GM08714 (cell line): ENCODE data around the gene DFFA.
"Not testable (repeated sequence)": the region's sequence is repeated elsewhere in the genome, so short reads cannot be mapped to it uniquely, and the experiment has no call there.

Source experiments
- H3K4me3 ChIP-seq: fragments of 200-500 bp; sonication (Bioruptor generic); 2 replicates; pipeline ENCODE4 v1.5.1; 2014; ENCODE audit warnings: mild to moderate bottlenecking, low read length, inconsistent platforms
- ZNF274 ChIP-seq: IDR thresholded peaks from 2 replicates; pipeline ENCODE4 v1.6.1; 2012; ENCODE audit warnings: mild to moderate bottlenecking, low read depth, low read length

Gene DFFA

DNA sequence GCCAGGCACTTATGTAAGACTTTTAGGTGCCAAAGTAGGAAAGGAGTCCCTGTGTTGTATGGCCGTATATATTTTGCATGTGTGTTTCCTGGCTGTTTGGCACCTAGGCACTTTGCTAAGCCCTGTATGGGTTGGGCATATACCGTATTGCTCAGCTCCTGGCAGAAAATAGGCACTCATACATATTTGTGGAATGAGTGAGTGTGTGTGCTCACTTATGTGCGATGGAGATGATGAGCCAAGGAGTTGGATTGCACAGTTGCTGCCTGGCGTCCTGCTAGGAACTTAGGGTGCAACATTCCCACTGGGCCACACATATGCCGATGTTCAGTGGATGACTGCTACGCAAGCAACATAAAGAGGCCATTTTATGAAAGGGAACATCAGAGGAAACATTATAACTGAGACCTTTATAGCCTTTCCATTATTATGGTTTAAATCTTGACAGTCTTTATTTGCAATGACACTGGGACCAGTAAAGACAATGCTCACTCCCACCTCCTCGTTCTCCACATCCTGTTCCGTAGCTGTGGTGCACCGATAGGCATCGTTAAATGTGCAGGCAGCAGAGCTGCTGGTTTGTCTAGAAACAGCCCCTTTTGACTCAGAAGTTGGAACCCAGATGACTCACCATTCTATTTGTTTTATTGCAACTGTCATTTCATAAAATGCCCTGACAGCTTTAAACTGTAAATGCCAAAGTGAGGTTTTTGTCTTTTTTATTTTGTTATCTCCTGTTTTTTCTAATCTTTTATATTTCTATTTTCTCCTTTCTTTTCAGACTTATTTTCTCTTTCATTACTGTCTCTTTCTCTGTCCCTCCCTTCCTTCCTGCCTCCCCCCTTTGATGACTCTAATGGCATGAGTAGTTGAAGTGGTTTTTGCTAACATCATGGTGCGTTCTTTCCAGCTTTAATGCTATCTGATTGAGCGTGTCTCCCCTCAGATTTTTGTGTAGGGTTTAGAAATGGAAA lies 38.5 kb upstream of the DFFA start:
- no peak for TF ChIP-seq ZNF274
- peak overlapping the region; percentile 43; the same call in 1 of the 2 replicates for H3K4me3 ChIP-seq

DNA sequence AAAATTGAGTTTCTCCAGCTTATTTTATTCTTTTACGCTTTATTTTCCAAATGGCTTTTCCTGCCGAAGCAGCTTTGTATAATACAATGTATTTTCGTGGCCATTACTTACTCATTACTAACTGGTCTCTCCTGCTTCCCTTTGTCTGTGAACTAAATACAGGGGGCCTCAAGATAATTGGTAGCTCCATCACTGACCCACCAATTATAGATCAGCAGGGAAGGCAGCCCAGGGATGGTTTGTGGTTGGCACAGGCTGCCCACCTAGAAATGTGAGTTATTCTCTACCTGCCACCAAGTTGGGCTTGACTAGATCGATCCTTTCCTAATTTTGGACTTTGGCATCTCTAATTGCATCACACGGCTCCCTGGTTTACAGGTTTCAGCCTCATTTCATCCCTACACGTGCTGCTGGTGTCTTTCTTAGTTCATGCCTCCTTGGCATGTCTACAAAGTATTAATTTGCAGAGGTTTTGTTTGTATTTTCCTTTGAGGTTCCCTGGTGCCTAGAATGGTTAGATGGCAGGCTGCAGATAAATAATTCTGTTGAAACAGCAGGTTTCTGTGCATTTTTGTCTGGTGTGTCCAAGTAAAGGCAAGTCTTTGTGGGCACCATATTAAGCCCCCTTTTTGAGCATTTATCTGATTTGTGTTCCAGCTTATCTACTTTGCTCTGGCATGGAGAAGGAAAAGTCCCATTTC lies 37.6 kb upstream of the DFFA start:
- no peak for TF ChIP-seq ZNF274

DNA sequence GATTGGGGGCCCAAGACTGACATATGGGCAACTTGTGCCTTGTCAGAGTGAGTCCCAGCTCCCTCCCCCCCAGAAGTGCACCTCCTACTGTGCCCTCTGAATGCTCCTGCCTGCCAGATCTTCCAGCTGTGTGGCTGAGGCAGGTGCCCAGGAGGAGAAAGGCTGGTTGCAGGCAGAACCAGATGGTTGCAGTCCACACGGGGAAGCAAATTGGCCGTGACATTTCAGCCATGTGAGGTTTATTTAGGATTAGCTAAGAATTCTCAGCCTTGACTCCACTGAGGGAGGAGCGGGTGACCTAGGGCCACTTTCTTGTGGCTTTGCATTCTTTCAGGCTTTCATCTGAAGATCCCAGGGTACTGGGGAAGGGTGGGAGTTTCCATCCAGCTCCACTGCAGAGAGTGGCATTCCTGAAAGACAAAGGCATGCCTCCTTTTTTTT lies 36.2 kb upstream of the DFFA start:
- no peak for TF ChIP-seq ZNF274
- no peak overlapping the region for H3K4me3 ChIP-seq

More for the DNA sequence above, 37.6 kb upstream of the DFFA start:
- no peak overlapping the region for H3K4me3 ChIP-seq

DNA sequence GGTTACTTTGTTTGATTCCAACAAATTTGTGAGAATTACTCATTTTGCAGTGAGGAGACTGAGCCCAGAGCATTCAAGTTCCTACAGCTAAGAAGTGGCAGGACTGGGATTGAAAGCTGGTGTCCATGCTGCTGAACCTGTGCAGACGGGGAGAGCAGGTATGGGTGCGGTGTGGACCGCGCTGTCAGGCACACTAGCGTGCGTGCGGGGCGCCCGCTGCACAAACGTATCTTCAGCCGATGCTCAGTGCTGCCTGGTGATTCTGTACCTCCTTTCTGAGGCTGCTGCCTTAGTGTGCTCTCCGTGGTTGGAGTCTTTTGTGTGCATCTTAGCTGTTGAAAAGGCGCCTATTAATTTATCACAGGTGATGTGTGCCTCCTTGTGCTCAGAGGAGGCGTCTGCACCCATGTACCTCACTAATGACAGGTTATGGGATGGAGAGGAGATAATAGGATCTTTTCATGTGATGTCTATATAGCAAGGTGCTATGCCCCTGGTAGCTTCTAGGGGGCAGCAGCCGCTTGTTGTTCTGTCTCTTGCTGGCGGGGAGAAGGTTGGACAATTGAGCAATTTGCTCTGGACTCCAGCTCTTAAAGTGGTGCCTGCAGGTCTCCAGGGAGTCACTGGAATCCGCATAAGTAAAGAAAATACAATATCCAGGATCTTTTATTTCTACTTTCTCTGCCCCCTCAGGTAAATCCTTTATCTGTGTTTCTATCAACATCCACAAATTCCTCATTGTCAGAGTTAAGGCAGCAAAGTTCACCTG lies 35.0 kb upstream of the DFFA start:
- no peak overlapping the region for H3K4me3 ChIP-seq
- TF ChIP-seq ZNF274: no peak

DNA sequence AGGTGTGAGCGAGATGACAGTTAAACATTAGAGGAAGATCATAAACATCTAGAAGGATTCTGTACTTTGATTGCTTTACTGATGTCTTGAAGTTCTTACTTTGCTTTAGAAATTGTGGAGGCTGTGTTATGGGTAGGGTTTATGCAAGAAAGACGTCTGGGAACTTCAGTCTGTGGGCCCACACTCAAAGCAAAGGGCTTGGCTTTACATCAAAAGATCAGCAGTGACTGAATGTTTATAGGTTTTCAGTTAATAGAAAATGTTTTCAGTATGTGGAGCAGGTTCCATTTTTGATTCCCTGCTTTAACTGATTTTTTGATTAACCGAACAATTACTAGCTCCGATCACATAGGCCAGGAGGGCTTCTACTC lies 34.3 kb upstream of the DFFA start:
- no peak for TF ChIP-seq ZNF274
- no peak overlapping the region for H3K4me3 ChIP-seq

DNA sequence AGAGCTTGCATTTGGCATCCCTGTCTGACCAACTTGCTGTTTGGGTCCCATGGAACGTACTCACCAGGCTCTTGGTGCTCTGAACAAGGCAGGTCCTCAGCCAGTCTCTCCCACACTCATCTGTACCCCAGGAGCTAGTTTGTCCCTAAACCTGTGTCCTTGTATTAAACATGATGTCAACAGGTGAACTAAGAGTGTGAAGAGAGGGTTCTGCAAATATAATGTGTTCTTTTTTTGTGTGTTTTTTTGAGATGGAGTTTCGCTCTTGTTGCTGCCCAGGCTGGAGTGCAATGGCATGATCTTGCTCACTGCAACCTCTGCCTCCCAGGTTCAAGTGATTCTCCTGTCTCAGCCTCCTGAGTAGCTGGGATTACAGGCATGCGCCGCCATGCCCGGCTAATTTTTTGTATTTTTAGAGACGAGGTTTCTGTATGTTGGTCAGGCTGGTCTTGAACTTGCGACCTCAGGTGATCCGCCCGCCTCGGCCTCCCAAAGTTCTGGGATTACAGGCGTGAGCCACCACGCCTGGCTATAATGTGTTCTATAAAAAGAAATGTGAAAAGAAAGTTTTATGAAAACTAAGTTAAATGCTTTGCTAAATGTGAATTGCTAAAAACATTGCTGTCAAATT lies 33.8 kb upstream of the DFFA start:
- not testable (repeated sequence) for H3K4me3 ChIP-seq

DNA sequence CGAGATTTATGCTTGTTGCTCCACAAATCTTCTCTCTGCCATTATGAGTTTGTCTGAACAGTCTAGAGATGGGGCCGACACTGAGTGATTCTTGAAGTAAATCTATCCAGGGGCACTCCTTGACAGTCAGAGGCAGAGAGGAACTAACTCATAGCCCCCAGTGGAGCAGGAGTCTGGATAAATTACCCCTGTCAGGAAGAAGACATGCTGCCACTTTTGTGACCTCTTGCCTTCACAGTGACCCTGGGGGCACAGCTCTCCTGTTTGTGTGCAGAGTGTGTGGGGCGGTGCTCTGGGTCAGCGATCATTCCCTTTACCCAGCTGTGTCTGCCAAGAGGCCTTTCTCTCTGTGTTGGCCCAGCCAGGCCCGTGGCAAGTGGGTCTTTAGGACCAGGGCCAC lies 31.9 kb upstream of the DFFA start:
- no peak overlapping the region for H3K4me3 ChIP-seq
- TF ChIP-seq ZNF274: no peak

DNA sequence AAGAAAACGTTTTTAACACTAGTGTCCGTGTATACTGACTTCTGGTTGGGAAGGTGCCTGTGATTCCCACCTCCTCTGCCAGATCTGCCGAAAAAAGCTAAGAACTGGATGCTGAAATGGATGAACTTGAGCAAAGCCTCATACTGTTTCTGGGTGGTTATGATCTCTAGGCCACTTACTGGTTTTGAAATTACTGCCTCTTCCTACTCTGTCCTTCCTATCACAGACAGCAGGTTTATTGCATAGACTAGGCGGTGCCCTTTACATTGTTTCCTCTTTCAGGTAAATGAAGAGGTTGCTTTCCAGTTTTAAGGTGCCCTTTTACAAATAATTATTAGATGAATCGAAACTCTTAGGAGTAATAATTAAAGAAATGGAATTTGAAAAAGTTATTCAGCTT lies 29.9 kb upstream of the DFFA start:
- TF ChIP-seq ZNF274: no peak
- no peak overlapping the region for H3K4me3 ChIP-seq

DNA sequence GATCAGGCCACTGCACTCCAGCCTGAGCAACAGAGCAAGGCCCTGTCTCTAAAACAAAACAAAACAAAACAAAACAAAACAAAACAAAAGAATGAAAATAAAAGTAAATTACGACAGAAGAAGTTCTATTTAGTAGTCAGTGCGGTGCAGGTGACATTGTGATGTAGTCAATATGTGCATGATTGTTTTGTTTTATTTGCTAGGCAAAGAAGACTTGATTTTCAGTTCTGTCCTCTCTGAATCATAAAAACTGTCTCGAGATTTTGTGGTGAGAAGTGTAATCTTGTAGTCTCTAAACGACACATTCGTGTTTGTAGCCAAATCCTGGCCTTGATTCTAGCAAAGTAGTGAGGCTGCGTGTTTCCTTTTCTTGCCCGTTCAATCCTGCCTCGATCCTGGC lies 25.9 kb upstream of the DFFA start:
- H3K4me3 ChIP-seq: no peak overlapping the region
- TF ChIP-seq ZNF274: no peak

DNA sequence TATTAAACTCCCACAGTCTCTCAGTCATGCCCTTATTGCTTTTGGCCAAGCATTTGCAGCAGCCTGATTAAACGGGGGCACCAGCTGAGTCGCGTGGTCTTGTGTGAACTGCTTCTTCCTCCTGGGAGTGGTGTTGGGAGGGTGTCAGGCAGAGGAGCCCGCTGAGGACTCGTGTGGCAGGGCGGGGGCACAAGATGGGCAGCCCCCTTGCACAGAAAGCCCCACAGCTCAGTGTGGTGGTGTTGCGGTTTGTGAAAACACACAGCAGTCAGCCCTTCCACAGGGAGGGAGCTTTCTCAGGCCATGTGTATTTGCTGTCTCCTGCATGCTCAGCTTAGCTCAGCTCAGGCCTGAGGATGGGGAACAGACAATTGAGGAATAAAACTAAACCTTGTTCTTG lies 24.8 kb upstream of the DFFA start:
- TF ChIP-seq ZNF274: no peak

DNA sequence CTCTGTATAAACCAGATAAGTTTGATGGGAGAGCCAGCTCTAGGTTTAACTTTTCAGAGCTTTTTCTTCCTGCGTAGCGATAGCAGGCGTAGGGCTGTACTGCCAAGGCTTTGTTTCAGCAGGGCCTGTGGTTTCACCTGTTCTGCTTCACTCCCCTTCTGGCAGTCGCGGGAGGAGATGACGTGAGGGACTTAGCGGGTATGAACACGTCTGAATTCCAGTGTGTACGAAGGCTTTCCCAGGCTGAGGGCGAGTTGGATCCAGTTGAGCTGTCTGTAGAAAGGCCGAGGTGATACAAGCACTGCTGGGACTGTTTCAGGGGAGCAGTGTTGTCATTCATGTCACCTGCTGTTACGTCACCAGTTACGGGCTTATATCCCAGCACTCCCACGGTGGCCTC lies 23.6 kb upstream of the DFFA start:
- TF ChIP-seq ZNF274: no peak
- H3K4me3 ChIP-seq: no peak overlapping the region; the same call in 1 of the 2 replicates

More for the DNA sequence above, 24.8 kb upstream of the DFFA start:
- no peak overlapping the region for H3K4me3 ChIP-seq

DNA sequence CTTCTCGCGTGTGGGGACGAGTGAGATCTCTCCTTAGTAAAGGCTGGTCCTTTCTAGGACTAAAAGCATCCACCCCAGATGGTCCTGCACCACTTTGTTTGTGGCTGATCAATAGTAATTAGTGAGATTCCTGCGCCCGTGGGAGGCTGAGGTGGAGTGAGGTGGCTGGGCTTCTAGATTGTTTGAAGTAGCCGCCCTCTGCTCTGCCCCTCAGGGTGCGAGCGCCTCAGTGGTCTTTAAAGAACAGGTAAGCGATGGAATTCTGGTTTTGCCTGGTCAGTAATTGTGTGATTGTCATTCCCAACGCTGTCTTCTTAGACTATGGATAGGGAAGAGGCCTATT lies 23.1 kb upstream of the DFFA start:
- peak overlapping the region; percentile 61; the same call in 1 of the 2 replicates for H3K4me3 ChIP-seq

DNA sequence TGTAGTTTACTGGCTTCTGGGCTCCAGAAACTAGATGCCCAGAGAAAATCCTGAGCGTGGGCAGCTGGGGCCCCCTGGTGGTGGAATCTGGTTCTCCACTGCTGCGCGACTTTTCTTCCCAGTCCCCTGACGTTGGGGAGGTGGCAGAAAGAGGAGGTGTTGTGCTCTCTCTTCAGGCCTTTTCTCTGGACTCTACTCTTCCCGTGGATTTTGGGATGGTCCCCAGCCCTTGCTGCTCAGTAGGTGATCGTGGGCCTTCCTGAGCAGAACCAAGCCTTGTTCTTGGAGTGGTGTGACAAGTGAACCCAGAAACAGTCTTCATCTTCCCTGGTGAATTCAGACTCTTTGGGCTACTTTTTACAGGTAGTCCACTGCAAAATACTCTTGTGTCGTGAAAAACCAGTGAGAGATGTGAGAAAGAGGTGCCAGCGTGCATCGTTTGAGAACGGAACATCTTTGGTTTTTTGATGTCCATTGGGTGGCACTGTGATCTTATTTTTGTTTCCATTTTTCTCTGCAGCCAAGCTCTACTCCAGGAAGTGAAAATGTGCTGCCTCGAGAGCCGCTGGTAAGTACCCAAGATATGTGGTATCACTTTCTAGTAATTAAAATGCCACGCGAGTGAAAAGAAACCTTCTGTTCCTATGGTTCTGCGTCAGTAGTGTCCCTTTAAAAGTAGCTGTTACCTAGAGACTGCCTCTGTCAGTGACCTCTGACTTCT lies 22.6 kb upstream of the DFFA start:
- no peak for TF ChIP-seq ZNF274
- H3K4me3 ChIP-seq: peak overlapping the region; percentile 61; the same call in 1 of the 2 replicates

More for the DNA sequence above, 23.1 kb upstream of the DFFA start:
- TF ChIP-seq ZNF274: no peak

DNA sequence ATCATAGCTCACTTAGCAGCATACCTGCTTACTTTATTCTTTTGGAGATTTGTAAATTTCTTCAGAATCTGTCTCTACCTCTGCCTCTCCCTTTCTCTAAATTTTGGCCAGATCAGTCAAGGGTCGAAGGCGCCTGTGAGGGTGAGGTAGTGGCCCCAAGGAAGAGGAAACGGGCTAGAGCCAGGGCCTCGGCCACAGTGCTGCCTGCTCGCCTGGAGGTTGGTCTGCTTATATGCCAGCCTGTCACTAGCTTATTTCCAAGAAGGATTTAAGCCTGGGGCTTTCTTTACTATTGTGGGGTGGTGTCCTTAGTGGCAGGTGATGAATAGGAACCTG lies 22.1 kb upstream of the DFFA start:
- TF ChIP-seq ZNF274: no peak
- H3K4me3 ChIP-seq: no peak overlapping the region
